ENCODE measurements around the gene CAMK1D. TPM values are rescaled to one million over a fixed set of nuclear protein-coding genes. Genes with fewer than 3 reads are reported as not detected.

CAMK1D gene
- total and polyA plus RNA-seq, 8 donors: 1.4 to 26.9 (median 3.9) TPM

GRCh38 chr10:12822893-12823170 is 473.5 kb downstream of the CAMK1D start:
- H3K27me3 ChIP-seq: no peaks in the 10 kb centered on the region
- H3K27ac ChIP-seq: peak overlapping the region in 3 of 5 donors; percentile 4 to 46 (median 10)
- DNase-seq: no peak
- intact Hi-C loops (cut with DNase I; ENCODE audit: low total_unique reads): no loop called here
- H3K36me3 ChIP-seq: peaks cover 0 to 4% (median 0%) of the 10 kb centered on the region in 4 donors
- TF ChIP-seq EP300 (IDR thresholded peaks at IDR 0.05) (no peak), POLR2AphosphoS5 (IDR thresholded peaks at IDR 0.05) (no peak), CTCF (IDR thresholded peaks at IDR 0.05) (no peak), POLR2A (IDR thresholded peaks at IDR 0.05) (no peak)
- WGBS, 5 donors: 57 to 76% (median 64%) methylated on average over 3 of the region's 3 CpGs
- H3K9me3 ChIP-seq: no peaks in the 10 kb centered on the region
- H3K4me1 ChIP-seq: peaks cover 0 to 19% (median 0%) of the 10 kb centered on the region in 4 donors
- no peak overlapping the region for H3K4me3 ChIP-seq

- no peaks in the 10 kb centered on the region for H3K36me3 ChIP-seq
- H3K4me1 ChIP-seq: peaks cover 0 to 19% (median 0%) of the 10 kb centered on the region in 4 donors
- H3K27ac ChIP-seq: peak overlapping the region in 3 of 5 donors; percentile 4 to 46 (median 10)
- no peaks in the 10 kb centered on the region for H3K9me3 ChIP-seq
- no peaks in the 10 kb centered on the region for H3K27me3 ChIP-seq
- no peak overlapping the region for H3K4me3 ChIP-seq
- intact Hi-C loops (cut with DNase I; ENCODE audit: low total_unique reads): no loop called here
- DNase-seq: peak in 1 of 2 donors; percentile 52
- WGBS, 5 donors: 54 to 75% (median 65%) methylated on average over 3 of the region's 3 CpGs
- TF ChIP-seq CTCF (IDR thresholded peaks at IDR 0.05): no peak
- no peak for TF ChIP-seq POLR2AphosphoS5 (IDR thresholded peaks at IDR 0.05)
- no peak for TF ChIP-seq EP300 (IDR thresholded peaks at IDR 0.05)
- no peak for TF ChIP-seq POLR2A (IDR thresholded peaks at IDR 0.05)
These were observed 474.0 kb downstream of the CAMK1D start for GRCh38 chr10:12823328-12823727.

GRCh38 chr10:12825260-12825849 is 476.0 kb downstream of the CAMK1D start:
- DNase-seq: peak in 1 of 2 donors; percentile 58
- Histone ChIP-seq H3K4me1 (peaks cover 0 to 19% (median 0%) of the 10 kb centered on the region in 4 donors), H3K27ac (peak overlapping the region in 1 of 5 donors; percentile 44), H3K9me3 (no peaks in the 10 kb centered on the region), H3K36me3 (peaks cover 0 to 5% (median 5%) of the 10 kb centered on the region in 4 donors), H3K27me3 (no peaks in the 10 kb centered on the region), H3K4me3 (no peak overlapping the region)
- TF ChIP-seq EP300 (IDR thresholded peaks at IDR 0.05): no peak
- no peak for TF ChIP-seq CTCF (IDR thresholded peaks at IDR 0.05)
- no peak for TF ChIP-seq POLR2A (IDR thresholded peaks at IDR 0.05)
- WGBS, 5 donors: 66 to 87% (median 78%) methylated on average over 12 of the region's 12 CpGs
- intact Hi-C loops (cut with DNase I; ENCODE audit: low total_unique reads): no loop called here

GRCh38 chr10:12826800-12827372 is 477.5 kb downstream of the CAMK1D start:
- 74 to 84% (median 75%) methylated on average over 6 of the region's 6 CpGs for WGBS, 5 donors
- H3K9me3 ChIP-seq: no peaks in the 10 kb centered on the region
- H3K27ac ChIP-seq: no peak overlapping the region
- no peaks in the 10 kb centered on the region for H3K27me3 ChIP-seq
- DNase-seq: no peak
- peaks cover 0 to 16% (median 0%) of the 10 kb centered on the region in 4 donors for H3K4me1 ChIP-seq
- H3K4me3 ChIP-seq: no peak overlapping the region
- intact Hi-C loops (cut with DNase I; ENCODE audit: low total_unique reads): no loop called here
- TF ChIP-seq POLR2A (IDR thresholded peaks at IDR 0.05): no peak
- TF ChIP-seq POLR2AphosphoS5 (IDR thresholded peaks at IDR 0.05): no peak
- TF ChIP-seq CTCF (IDR thresholded peaks at IDR 0.05): no peak
- TF ChIP-seq EP300 (IDR thresholded peaks at IDR 0.05): no peak
- peaks cover 0 to 14% (median 5%) of the 10 kb centered on the region in 4 donors for H3K36me3 ChIP-seq

All from stomach (tissue), 9 donors.